Neural crest cell (in vitro differentiated cells): ENCODE results near the gene FRS3. TPM values are rescaled to one million over a fixed set of nuclear protein-coding genes. Genes with fewer than 3 reads are reported as not detected.

Experiments used
- DNase-seq: peaks from one replicate; pipeline ENCODE4 v3.0.0; 2021; ENCODE audit warnings: low read depth, mixed read lengths, low spot score
- H3K27ac Mint-ChIP-seq: one replicate; pipeline ENCODE4 v1.8.0; 2021; ENCODE audit warnings: mild to moderate bottlenecking, mixed read lengths; ENCODE audit not compliant: unreplicated experiment
- H3K27me3 Mint-ChIP-seq: 2 replicates; pipeline ENCODE4 v1.8.0; 2021; ENCODE audit warnings: low read depth, mild to moderate bottlenecking, mixed read lengths
- H3K36me3 Mint-ChIP-seq: 2 replicates; pipeline ENCODE4 v1.8.0; 2021; ENCODE audit warnings: low read depth, mild to moderate bottlenecking, mixed read lengths
- H3K4me1 Mint-ChIP-seq: 2 replicates; pipeline ENCODE4 v1.8.0; 2021; ENCODE audit warnings: mixed read lengths
- H3K4me3 Mint-ChIP-seq: one replicate; pipeline ENCODE4 v1.8.0; 2021; ENCODE audit warnings: mild to moderate bottlenecking, mixed read lengths
- H3K9me3 Mint-ChIP-seq: 2 replicates; pipeline ENCODE4 v1.8.0; 2021; ENCODE audit warnings: mixed read lengths
- total RNA-seq: library from RNA; stranded (reverse); gene quantifications from 2 replicates; pipeline ENCODE4 v1.2.1, GENCODE V29; 2021
- TF ChIP-seq, protein P1 (sequence below): fragments of 200-600 bp; sonication (generic); conservative IDR thresholded peaks from 2 replicates; pipeline ENCODE4 v1.5.0; 2021; ENCODE audit warnings: antibody characterized with exemption, mild to moderate bottlenecking

The FRS3 gene
- total RNA-seq, 1 donor from 2014 or later: 7.1 TPM

- H3K9me3 Mint-ChIP-seq: no peaks in the 10 kb centered on the region
- H3K27me3 Mint-ChIP-seq: peaks cover 6% of the 10 kb centered on the region
- H3K4me1 Mint-ChIP-seq: peaks cover 17% of the 10 kb centered on the region
- H3K4me3 Mint-ChIP-seq: peak overlapping the region; percentile 92
- TF ChIP-seq, protein P1, sequence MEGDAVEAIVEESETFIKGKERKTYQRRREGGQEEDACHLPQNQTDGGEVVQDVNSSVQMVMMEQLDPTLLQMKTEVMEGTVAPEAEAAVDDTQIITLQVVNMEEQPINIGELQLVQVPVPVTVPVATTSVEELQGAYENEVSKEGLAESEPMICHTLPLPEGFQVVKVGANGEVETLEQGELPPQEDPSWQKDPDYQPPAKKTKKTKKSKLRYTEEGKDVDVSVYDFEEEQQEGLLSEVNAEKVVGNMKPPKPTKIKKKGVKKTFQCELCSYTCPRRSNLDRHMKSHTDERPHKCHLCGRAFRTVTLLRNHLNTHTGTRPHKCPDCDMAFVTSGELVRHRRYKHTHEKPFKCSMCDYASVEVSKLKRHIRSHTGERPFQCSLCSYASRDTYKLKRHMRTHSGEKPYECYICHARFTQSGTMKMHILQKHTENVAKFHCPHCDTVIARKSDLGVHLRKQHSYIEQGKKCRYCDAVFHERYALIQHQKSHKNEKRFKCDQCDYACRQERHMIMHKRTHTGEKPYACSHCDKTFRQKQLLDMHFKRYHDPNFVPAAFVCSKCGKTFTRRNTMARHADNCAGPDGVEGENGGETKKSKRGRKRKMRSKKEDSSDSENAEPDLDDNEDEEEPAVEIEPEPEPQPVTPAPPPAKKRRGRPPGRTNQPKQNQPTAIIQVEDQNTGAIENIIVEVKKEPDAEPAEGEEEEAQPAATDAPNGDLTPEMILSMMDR: no peak
- no peaks in the 10 kb centered on the region for H3K36me3 Mint-ChIP-seq
- DNase-seq: peak; percentile 10
- peak overlapping the region; percentile 79 for H3K27ac Mint-ChIP-seq
These were observed 364 bp downstream of the FRS3 start for GRCh38 chr6:41779336-41779735.

- H3K36me3 Mint-ChIP-seq: no peaks in the 10 kb centered on the region
- peaks cover 6% of the 10 kb centered on the region for H3K27me3 Mint-ChIP-seq
- no peak for DNase-seq
- H3K4me3 Mint-ChIP-seq: peak overlapping the region; percentile 92
- peaks cover 17% of the 10 kb centered on the region for H3K4me1 Mint-ChIP-seq
- no peak overlapping the region for H3K27ac Mint-ChIP-seq
- no peaks in the 10 kb centered on the region for H3K9me3 Mint-ChIP-seq
- TF ChIP-seq, protein P1: no peak
These were observed 805 bp downstream of the FRS3 start for GRCh38 chr6:41778895-41779294.

GRCh38 chr6:41777551-41778285 is 2.0 kb downstream of the FRS3 start:
- no peaks in the 10 kb centered on the region for H3K36me3 Mint-ChIP-seq
- no peak overlapping the region for H3K27ac Mint-ChIP-seq
- peak overlapping the region; percentile 92 for H3K4me3 Mint-ChIP-seq

DNA sequence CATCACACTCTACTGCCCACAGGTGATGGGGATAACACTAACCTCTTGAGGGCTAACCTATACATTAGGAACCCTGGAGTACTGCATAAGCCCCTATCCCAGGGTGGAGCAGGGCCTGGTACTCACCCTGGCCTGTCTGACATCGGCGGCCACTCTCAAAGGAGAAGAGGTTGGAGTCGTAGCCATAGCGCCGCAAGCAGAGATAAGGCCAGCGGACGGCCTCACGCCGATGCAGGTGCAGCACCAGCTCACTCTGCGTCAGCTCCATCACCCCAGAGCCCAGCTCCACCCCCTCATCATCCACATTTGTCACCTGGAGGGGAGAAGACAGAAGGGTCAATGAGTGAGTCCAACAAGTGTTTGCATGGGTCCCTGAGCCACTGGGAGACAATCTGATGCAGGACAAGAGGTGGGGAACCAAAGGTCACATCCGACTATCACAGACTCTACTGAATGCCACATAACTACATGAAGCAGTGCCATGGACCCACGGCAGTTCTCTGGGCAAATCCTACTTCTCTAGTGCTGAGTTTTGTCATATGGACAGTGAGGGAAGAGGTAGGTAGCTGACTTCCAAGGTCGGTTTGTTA is 4.3 kb downstream of the FRS3 start:
- no peak for DNase-seq
- no peaks in the 10 kb centered on the region for H3K9me3 Mint-ChIP-seq
- H3K27ac Mint-ChIP-seq: no peak overlapping the region
- no peaks in the 10 kb centered on the region for H3K36me3 Mint-ChIP-seq
- H3K27me3 Mint-ChIP-seq: no peaks in the 10 kb centered on the region
- TF ChIP-seq, protein P1: no peak
- peaks cover 7% of the 10 kb centered on the region for H3K4me1 Mint-ChIP-seq
- H3K4me3 Mint-ChIP-seq: peak overlapping the region; percentile 12

More at GRCh38 chr6:41777551-41778285, 2.0 kb downstream of the FRS3 start:
- Mint-ChIP-seq H3K27me3 (peaks cover 6% of the 10 kb centered on the region), H3K4me1 (peaks cover 17% of the 10 kb centered on the region), H3K9me3 (no peaks in the 10 kb centered on the region)
- no peak for DNase-seq
- TF ChIP-seq, protein P1: no peak

DNA sequence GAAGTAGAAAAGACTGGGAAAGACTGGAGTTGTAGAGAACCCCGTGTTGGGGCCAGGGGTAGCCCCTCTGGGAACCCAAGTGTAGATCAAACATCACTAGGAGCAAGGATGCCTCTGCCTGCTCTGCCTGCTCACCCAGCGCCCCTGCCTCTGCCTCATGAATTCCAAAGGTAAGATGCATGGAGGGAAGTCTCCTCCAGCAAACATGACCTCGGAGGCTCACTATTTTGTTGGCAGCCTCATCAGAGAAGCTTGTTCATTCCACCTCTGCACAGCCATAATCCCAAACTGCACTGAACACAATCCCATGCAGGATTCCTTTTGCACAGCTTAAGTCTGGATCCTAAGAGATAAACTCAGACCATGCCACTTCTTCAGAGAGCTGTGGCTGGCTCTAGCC is 4.9 kb downstream of the FRS3 start:
- TF ChIP-seq, protein P1: no peak

More for the DNA sequence above, 4.9 kb downstream of the FRS3 start:
- H3K27me3 Mint-ChIP-seq: no peaks in the 10 kb centered on the region
- no peak overlapping the region for H3K27ac Mint-ChIP-seq
- H3K9me3 Mint-ChIP-seq: no peaks in the 10 kb centered on the region
- no peak for DNase-seq
- no peaks in the 10 kb centered on the region for H3K36me3 Mint-ChIP-seq
- H3K4me1 Mint-ChIP-seq: peaks cover 7% of the 10 kb centered on the region
- H3K4me3 Mint-ChIP-seq: no peak overlapping the region
